ENCODE measurements around the gene MLIP.

MLIP gene

GRCh38 chr6:54273214-54273820, 162.1 kb downstream of the MLIP start:
- no peak for DNase-seq (ENCODE audit: low read depth)
- no peak overlapping the region for H3K4me3 ChIP-seq (ENCODE audit: low read depth, low read length)
- no peak for TF ChIP-seq CTCF (IDR thresholded peaks at IDR 0.05; ENCODE audit: low read depth, low read length, missing control alignments)

GRCh38 chr6:54274383-54274782, 163.1 kb downstream of the MLIP start:
- H3K4me3 ChIP-seq (ENCODE audit: low read depth, low read length): no peak overlapping the region
- no peak for TF ChIP-seq CTCF (IDR thresholded peaks at IDR 0.05; ENCODE audit: low read depth, low read length, missing control alignments)
- DNase-seq (ENCODE audit: low read depth): no peak

- DNase-seq (ENCODE audit: low read depth): no peak
Observed at GRCh38 chr6:54282186-54282585, 170.9 kb downstream of the MLIP start.

GRCh38 chr6:54284161-54284860, 173.1 kb downstream of the MLIP start:
- no peak for DNase-seq (ENCODE audit: low read depth)
- H3K4me3 ChIP-seq (ENCODE audit: low read depth, low read length): no peak overlapping the region
- TF ChIP-seq CTCF (IDR thresholded peaks at IDR 0.05; ENCODE audit: low read depth, low read length, missing control alignments): no peak

More at GRCh38 chr6:54282186-54282585, 170.9 kb downstream of the MLIP start:
- no peak for TF ChIP-seq CTCF (IDR thresholded peaks at IDR 0.05; ENCODE audit: low read depth, low read length, missing control alignments)
- H3K4me3 ChIP-seq (ENCODE audit: low read depth, low read length): no peak overlapping the region

- no peak overlapping the region for H3K4me3 ChIP-seq (ENCODE audit: low read depth, low read length)
- no peak for TF ChIP-seq CTCF (IDR thresholded peaks at IDR 0.05; ENCODE audit: low read depth, low read length, missing control alignments)
- no peak for DNase-seq (ENCODE audit: low read depth)
Observed at GRCh38 chr6:54285595-54285994, 174.4 kb downstream of the MLIP start.

GRCh38 chr6:54286141-54286540, 174.9 kb downstream of the MLIP start:
- no peak for TF ChIP-seq CTCF (IDR thresholded peaks at IDR 0.05; ENCODE audit: low read depth, low read length, missing control alignments)

GRCh38 chr6:54288474-54288873, 177.2 kb downstream of the MLIP start:
- no peak for TF ChIP-seq CTCF (IDR thresholded peaks at IDR 0.05; ENCODE audit: low read depth, low read length, missing control alignments)
- DNase-seq (ENCODE audit: low read depth): no peak
- H3K4me3 ChIP-seq (ENCODE audit: low read depth, low read length): no peak overlapping the region

More at GRCh38 chr6:54286141-54286540, 174.9 kb downstream of the MLIP start:
- no peak for DNase-seq (ENCODE audit: low read depth)
- H3K4me3 ChIP-seq (ENCODE audit: low read depth, low read length): no peak overlapping the region
